Activated B cell treated with CpG ODN at 0.5 μM for 24 hours (primary cell): ENCODE measurements around the gene MRPL27. TPM values are rescaled to one million over a fixed set of nuclear protein-coding genes. Genes with fewer than 3 reads are reported as not detected.

Experiments
- ATAC-seq: fragments of 200-7000 bp; cut with Tn5 transposase; one replicate; pipeline ENCODE4 v1.10.0; 2021; ENCODE audit warnings: low read depth, mild to moderate bottlenecking, moderate library complexity
- CTCF ChIA-PET: fragments of 350-600 bp; sonication (Branson Sonifier 250); formaldehyde crosslinking; loops from one replicate; lab custom pipeline; 2021; ENCODE audit warnings: antibody characterized with exemption; lab: Charles Lee
- POLR2A ChIA-PET: fragments of 350-600 bp; sonication (Branson Sonifier 250); formaldehyde crosslinking; loops from one replicate; lab custom pipeline; 2021; ENCODE audit warnings: antibody characterized with exemption; lab: Charles Lee
- DNase-seq: peaks from one replicate; pipeline ENCODE4 v3.0.0; 2022
- H3K27ac Mint-ChIP-seq: one replicate; pipeline ENCODE4 v1.8.0; 2020; ENCODE audit warnings: mixed read lengths
- H3K27me3 Mint-ChIP-seq: one replicate; pipeline ENCODE4 v1.8.0; 2021; ENCODE audit warnings: mixed read lengths
- H3K36me3 Mint-ChIP-seq: one replicate; pipeline ENCODE4 v1.8.0; 2021; ENCODE audit warnings: low read depth, mixed read lengths
- H3K4me1 Mint-ChIP-seq: one replicate; pipeline ENCODE4 v1.8.0; 2021; ENCODE audit warnings: mixed read lengths
- H3K4me3 Mint-ChIP-seq: one replicate; pipeline ENCODE4 v1.8.0; 2020; ENCODE audit warnings: mild to moderate bottlenecking, mixed read lengths
- H3K9me3 Mint-ChIP-seq: one replicate; pipeline ENCODE4 v1.8.0; 2020; ENCODE audit warnings: mixed read lengths
- intact Hi-C: fragments of 100-400 bp; cut with micrococcal nuclease; formaldehyde crosslinking; loops from one replicate; pipeline ENCODE4 v1.15.1; 2024
- total RNA-seq: library from RNA; stranded (reverse); gene quantifications from 2 replicates; pipeline ENCODE4 v1.2.3, GENCODE V29; 2022
- TF ChIP-seq, protein P1 (sequence below): fragments of 200-600 bp; IDR thresholded peaks from one replicate; pipeline ENCODE4 v1.8.0; 2022; ENCODE audit warnings: antibody characterized with exemption, mild to moderate bottlenecking

Gene MRPL27
- total RNA-seq, 1 donor from 2014 or later, result 45.0 TPM

- ChIA-PET POLR2A (interaction anchor here (0.6 kb wide), 1 partner anchor 1456 kb away, joined by 5 read pairs; no protein-coding TSS in a partner anchor), CTCF (no interaction called here)
- no peaks in the 10 kb centered on the region for H3K27me3 Mint-ChIP-seq
- H3K9me3 Mint-ChIP-seq, result no peaks in the 10 kb centered on the region
- no peak for ATAC-seq
- no peak overlapping the region for H3K4me3 Mint-ChIP-seq
- H3K36me3 Mint-ChIP-seq, result peaks cover 52% of the 10 kb centered on the region
- intact Hi-C loops, result loop anchor here (5.0 kb wide), 1 partner anchor 33 kb away; the partner anchor contains the start of gene LRRC59
- peaks cover 7% of the 10 kb centered on the region for H3K4me1 Mint-ChIP-seq
- no peak overlapping the region for H3K27ac Mint-ChIP-seq
- no peak for DNase-seq
- TF ChIP-seq, protein P1, sequence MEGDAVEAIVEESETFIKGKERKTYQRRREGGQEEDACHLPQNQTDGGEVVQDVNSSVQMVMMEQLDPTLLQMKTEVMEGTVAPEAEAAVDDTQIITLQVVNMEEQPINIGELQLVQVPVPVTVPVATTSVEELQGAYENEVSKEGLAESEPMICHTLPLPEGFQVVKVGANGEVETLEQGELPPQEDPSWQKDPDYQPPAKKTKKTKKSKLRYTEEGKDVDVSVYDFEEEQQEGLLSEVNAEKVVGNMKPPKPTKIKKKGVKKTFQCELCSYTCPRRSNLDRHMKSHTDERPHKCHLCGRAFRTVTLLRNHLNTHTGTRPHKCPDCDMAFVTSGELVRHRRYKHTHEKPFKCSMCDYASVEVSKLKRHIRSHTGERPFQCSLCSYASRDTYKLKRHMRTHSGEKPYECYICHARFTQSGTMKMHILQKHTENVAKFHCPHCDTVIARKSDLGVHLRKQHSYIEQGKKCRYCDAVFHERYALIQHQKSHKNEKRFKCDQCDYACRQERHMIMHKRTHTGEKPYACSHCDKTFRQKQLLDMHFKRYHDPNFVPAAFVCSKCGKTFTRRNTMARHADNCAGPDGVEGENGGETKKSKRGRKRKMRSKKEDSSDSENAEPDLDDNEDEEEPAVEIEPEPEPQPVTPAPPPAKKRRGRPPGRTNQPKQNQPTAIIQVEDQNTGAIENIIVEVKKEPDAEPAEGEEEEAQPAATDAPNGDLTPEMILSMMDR, result no peak
Measured at GRCh38 chr17:50364715-50365114, 8.3 kb downstream of the MRPL27 start.

GRCh38 chr17:50364061-50364458 lies 8.9 kb downstream of the MRPL27 start:
- Mint-ChIP-seq H3K4me3 (no peak overlapping the region), H3K9me3 (no peaks in the 10 kb centered on the region), H3K27me3 (no peaks in the 10 kb centered on the region), H3K36me3 (peaks cover 49% of the 10 kb centered on the region), H3K27ac (no peak overlapping the region), H3K4me1 (peaks cover 7% of the 10 kb centered on the region)
- CTCF ChIA-PET, result no interaction called here
- TF ChIP-seq, protein P1, result no peak
- no peak for DNase-seq
- POLR2A ChIA-PET, result no interaction called here
- intact Hi-C loops, result loop anchor here (5.0 kb wide), 1 partner anchor 33 kb away; the partner anchor contains the start of gene LRRC59
- no peak for ATAC-seq

GRCh38 chr17:50363217-50364060 lies 9.5 kb downstream of the MRPL27 start:
- Mint-ChIP-seq H3K27ac (no peak overlapping the region), H3K9me3 (no peaks in the 10 kb centered on the region), H3K4me1 (peaks cover 7% of the 10 kb centered on the region), H3K4me3 (no peak overlapping the region), H3K36me3 (peaks cover 49% of the 10 kb centered on the region), H3K27me3 (no peaks in the 10 kb centered on the region)
- ATAC-seq (no peak), DNase-seq (no peak)
- intact Hi-C loops, result loop anchor here (5.0 kb wide), 1 partner anchor 34 kb away; the partner anchor contains the start of gene LRRC59
- POLR2A ChIA-PET, result interaction anchor here (2.0 kb wide), 1 partner anchor 34 kb away, joined by 7 read pairs; the partner anchor contains the start of gene LRRC59
- CTCF ChIA-PET, result interaction anchor here (1.4 to 4.1 kb wide), 6 partner anchors 11 to 138 kb away, joined by 4 to 29 read pairs (median 20); partner anchors contain the start of genes LRRC59, RSAD1 and XYLT2
- TF ChIP-seq, protein P1, result no peak

DNA sequence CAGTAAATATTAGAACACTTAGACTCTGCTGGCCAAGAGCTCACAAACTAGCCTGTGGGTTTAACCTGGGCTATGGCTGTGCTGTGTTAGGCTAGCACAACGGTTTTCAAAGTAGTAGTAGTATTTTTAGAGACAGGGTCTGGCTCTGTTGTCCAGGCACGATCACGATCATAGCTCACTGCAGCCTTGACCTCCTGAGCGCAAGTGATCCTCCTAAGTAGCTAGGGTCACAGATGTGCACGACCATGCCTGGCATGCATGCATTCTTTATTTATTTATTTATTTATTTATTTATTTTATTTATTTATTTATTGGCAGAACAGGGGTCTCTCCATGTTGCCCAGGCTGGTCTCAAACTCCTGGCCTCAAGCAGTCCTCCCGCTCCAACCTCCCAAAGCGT lies 10.3 kb downstream of the MRPL27 start:
- CTCF ChIA-PET, result interaction anchor here (0.8 to 4.1 kb wide), 13 partner anchors 8 to 163 kb away, joined by 3 to 29 read pairs (median 5); partner anchors contain the start of genes LRRC59, RSAD1 and XYLT2
- H3K9me3 Mint-ChIP-seq, result no peaks in the 10 kb centered on the region
- no peak overlapping the region for H3K4me3 Mint-ChIP-seq
- TF ChIP-seq, protein P1, result no peak
- H3K4me1 Mint-ChIP-seq, result peaks cover 7% of the 10 kb centered on the region
- intact Hi-C loops, result loop anchor here (1.0 to 5.0 kb wide), 3 partner anchors 35 to 139 kb away; partner anchors contain the start of gene LRRC59
- ATAC-seq (no peak), DNase-seq (no peak)
- H3K27me3 Mint-ChIP-seq, result no peaks in the 10 kb centered on the region
- POLR2A ChIA-PET, result interaction anchor here (0.9 to 2.0 kb wide), 5 partner anchors 10 to 117 kb away, joined by 3 to 9 read pairs (median 7); partner anchors contain the start of genes LRRC59 and RSAD1
- H3K36me3 Mint-ChIP-seq, result peaks cover 49% of the 10 kb centered on the region
- no peak overlapping the region for H3K27ac Mint-ChIP-seq
